ENCODE data around the gene DNAH8. TPM values are rescaled to one million over a fixed set of nuclear protein-coding genes. Genes with fewer than 3 reads are reported as not detected.

DNAH8 gene
- total RNA-seq, 4 donors from 2014 or later: under 0.01 TPM; not detected in 3

GRCh38 chr6:39007575-39007974, 292.5 kb downstream of the DNAH8 start:
- Histone ChIP-seq H3K36me3 (no peaks in the 10 kb centered on the region), H3K27ac (replicated peaks in 1 of 4) (no peak overlapping the region), H3K4me3 (no peak overlapping the region), H3K4me1 (no peaks in the 10 kb centered on the region), H3K27me3 (peaks cover 0 to 31% (median 0%) of the 10 kb centered on the region in 4 donors), H3K9me3 (no peaks in the 10 kb centered on the region)
- intact Hi-C loops (cut with DNase I): no loop called here
- TF ChIP-seq EP300 (IDR thresholded peaks at IDR 0.05) (no peak), CTCF (IDR thresholded peaks at IDR 0.05) (no peak), POLR2AphosphoS5 (IDR thresholded peaks at IDR 0.05) (no peak), POLR2A (IDR thresholded peaks at IDR 0.05; ENCODE audit: low read depth) (no peak)
- 71% methylated on average over 3 of the region's 3 CpGs for WGBS
- no peak for DNase-seq (ENCODE audit: extremely low spot score)

- peaks cover 0 to 25% (median 0%) of the 10 kb centered on the region in 4 donors for H3K27me3 ChIP-seq
- DNase-seq (ENCODE audit: extremely low spot score): peak; percentile 39
- H3K9me3 ChIP-seq: no peaks in the 10 kb centered on the region
- no peaks in the 10 kb centered on the region for H3K4me1 ChIP-seq
- H3K27ac ChIP-seq (replicated peaks in 1 of 4): no peak overlapping the region
- intact Hi-C loops (cut with DNase I): no loop called here
- 19% methylated on average over 1 of the region's 1 CpG for WGBS
- no peak for TF ChIP-seq EP300 (IDR thresholded peaks at IDR 0.05)
- no peak for TF ChIP-seq CTCF (IDR thresholded peaks at IDR 0.05)
- no peak for TF ChIP-seq POLR2A (IDR thresholded peaks at IDR 0.05; ENCODE audit: low read depth)
- TF ChIP-seq POLR2AphosphoS5 (IDR thresholded peaks at IDR 0.05): no peak
- no peaks in the 10 kb centered on the region for H3K36me3 ChIP-seq
- no peak overlapping the region for H3K4me3 ChIP-seq
These were observed 293.6 kb downstream of the DNAH8 start for GRCh38 chr6:39008737-39009136.

- Histone ChIP-seq H3K4me3 (no peak overlapping the region), H3K9me3 (no peaks in the 10 kb centered on the region), H3K27ac (replicated peaks in 1 of 4) (no peak overlapping the region), H3K36me3 (no peaks in the 10 kb centered on the region), H3K27me3 (peaks cover 0 to 25% (median 0%) of the 10 kb centered on the region in 4 donors), H3K4me1 (no peaks in the 10 kb centered on the region)
- intact Hi-C loops (cut with DNase I): no loop called here
- DNase-seq (ENCODE audit: extremely low spot score): peak; percentile 37
- 0% methylated on average over 1 of the region's 1 CpG for WGBS
- TF ChIP-seq EP300 (IDR thresholded peaks at IDR 0.05) (no peak), CTCF (IDR thresholded peaks at IDR 0.05) (no peak), POLR2AphosphoS5 (IDR thresholded peaks at IDR 0.05) (no peak), POLR2A (IDR thresholded peaks at IDR 0.05; ENCODE audit: low read depth) (no peak)
These were observed 294.4 kb downstream of the DNAH8 start for GRCh38 chr6:39009476-39009875.

- Histone ChIP-seq H3K4me3 (no peak overlapping the region), H3K36me3 (no peaks in the 10 kb centered on the region), H3K27ac (replicated peaks in 1 of 4) (no peak overlapping the region), H3K4me1 (no peaks in the 10 kb centered on the region), H3K27me3 (no peaks in the 10 kb centered on the region), H3K9me3 (no peaks in the 10 kb centered on the region)
- no peak for DNase-seq (ENCODE audit: extremely low spot score)
- no peak for TF ChIP-seq EP300 (IDR thresholded peaks at IDR 0.05)
- no peak for TF ChIP-seq POLR2AphosphoS5 (IDR thresholded peaks at IDR 0.05)
- no peak for TF ChIP-seq POLR2A (IDR thresholded peaks at IDR 0.05; ENCODE audit: low read depth)
- no peak for TF ChIP-seq CTCF (IDR thresholded peaks at IDR 0.05)
- intact Hi-C loops (cut with DNase I): no loop called here
- WGBS: 89% methylated on average over 7 of the region's 7 CpGs
These were observed 301.9 kb downstream of the DNAH8 start for GRCh38 chr6:39016839-39017546.

GRCh38 chr6:39017547-39017880, 302.4 kb downstream of the DNAH8 start:
- no peaks in the 10 kb centered on the region for H3K36me3 ChIP-seq
- H3K9me3 ChIP-seq: no peaks in the 10 kb centered on the region
- intact Hi-C loops (cut with DNase I): no loop called here
- H3K4me1 ChIP-seq: no peaks in the 10 kb centered on the region
- H3K27ac ChIP-seq (replicated peaks in 1 of 4): no peak overlapping the region
- TF ChIP-seq EP300 (IDR thresholded peaks at IDR 0.05) (no peak), POLR2AphosphoS5 (IDR thresholded peaks at IDR 0.05) (no peak), CTCF (IDR thresholded peaks at IDR 0.05) (no peak), POLR2A (IDR thresholded peaks at IDR 0.05; ENCODE audit: low read depth) (no peak)
- DNase-seq (ENCODE audit: extremely low spot score): no peak
- H3K27me3 ChIP-seq: no peaks in the 10 kb centered on the region
- H3K4me3 ChIP-seq: no peak overlapping the region
- WGBS: 68% methylated on average over 4 of the region's 4 CpGs

Data from esophagus muscularis mucosa (tissue), 4 donors.